ENCODE results near the gene EBF3. TPM values are rescaled to one million over a fixed set of nuclear protein-coding genes. Genes with fewer than 3 reads are reported as not detected.

Gene EBF3
- total RNA-seq, 1 experiment from 2014 or later = 56.2 TPM

GRCh38 chr10:129836253-129836652 is 127.8 kb downstream of the EBF3 start:
- no peak for TF ChIP-seq EZH2 (IDR thresholded peaks at IDR 0.05; ENCODE audit: borderline replicate concordance, low read depth, low read length, poor library complexity, severe bottlenecking)
- TF ChIP-seq, protein P1, sequence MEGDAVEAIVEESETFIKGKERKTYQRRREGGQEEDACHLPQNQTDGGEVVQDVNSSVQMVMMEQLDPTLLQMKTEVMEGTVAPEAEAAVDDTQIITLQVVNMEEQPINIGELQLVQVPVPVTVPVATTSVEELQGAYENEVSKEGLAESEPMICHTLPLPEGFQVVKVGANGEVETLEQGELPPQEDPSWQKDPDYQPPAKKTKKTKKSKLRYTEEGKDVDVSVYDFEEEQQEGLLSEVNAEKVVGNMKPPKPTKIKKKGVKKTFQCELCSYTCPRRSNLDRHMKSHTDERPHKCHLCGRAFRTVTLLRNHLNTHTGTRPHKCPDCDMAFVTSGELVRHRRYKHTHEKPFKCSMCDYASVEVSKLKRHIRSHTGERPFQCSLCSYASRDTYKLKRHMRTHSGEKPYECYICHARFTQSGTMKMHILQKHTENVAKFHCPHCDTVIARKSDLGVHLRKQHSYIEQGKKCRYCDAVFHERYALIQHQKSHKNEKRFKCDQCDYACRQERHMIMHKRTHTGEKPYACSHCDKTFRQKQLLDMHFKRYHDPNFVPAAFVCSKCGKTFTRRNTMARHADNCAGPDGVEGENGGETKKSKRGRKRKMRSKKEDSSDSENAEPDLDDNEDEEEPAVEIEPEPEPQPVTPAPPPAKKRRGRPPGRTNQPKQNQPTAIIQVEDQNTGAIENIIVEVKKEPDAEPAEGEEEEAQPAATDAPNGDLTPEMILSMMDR (conservative IDR thresholded peaks at IDR 0.05; ENCODE audit: low read depth, low read length) = no peak
- Histone ChIP-seq H3K4me3 (ENCODE audit: low read depth, low read length, poor library complexity, severe bottlenecking) (no peak overlapping the region), H3K9me3 (ENCODE audit: low read depth, low read length, poor library complexity, severe bottlenecking) (no peaks in the 10 kb centered on the region), H3K4me1 (ENCODE audit: insufficient read depth, low read length, poor library complexity, severe bottlenecking) (peaks cover 15% of the 10 kb centered on the region), H3K36me3 (ENCODE audit: insufficient read depth, low read length, poor library complexity, severe bottlenecking) (peaks cover 54% of the 10 kb centered on the region), H3K27ac (ENCODE audit: low read depth, low read length, poor library complexity, severe bottlenecking) (no peak overlapping the region), H3K27me3 (replicated peaks; ENCODE audit: insufficient read depth, low read depth, low read length, poor library complexity) (no peaks in the 10 kb centered on the region)
- DNase-seq (ENCODE audit: low spot score) = no peak
- ChIA-PET CTCF (no interaction called here), POLR2A (ENCODE audit: low non-redundant PET) (no interaction called here)
- intact Hi-C loops (cut with micrococcal nuclease; ENCODE audit: unreplicated experiment) = no loop called here
- no TSS peak for BruUV-seq (replicated peaks)

- Histone ChIP-seq H3K27me3 (replicated peaks; ENCODE audit: insufficient read depth, low read depth, low read length, poor library complexity) (no peaks in the 10 kb centered on the region), H3K9me3 (ENCODE audit: low read depth, low read length, poor library complexity, severe bottlenecking) (no peaks in the 10 kb centered on the region), H3K36me3 (ENCODE audit: insufficient read depth, low read length, poor library complexity, severe bottlenecking) (peaks cover 34% of the 10 kb centered on the region), H3K4me3 (ENCODE audit: low read depth, low read length, poor library complexity, severe bottlenecking) (no peak overlapping the region), H3K27ac (ENCODE audit: low read depth, low read length, poor library complexity, severe bottlenecking) (peak overlapping the region; percentile 28), H3K4me1 (ENCODE audit: insufficient read depth, low read length, poor library complexity, severe bottlenecking) (peaks cover 15% of the 10 kb centered on the region)
- peak; percentile 17 for DNase-seq (ENCODE audit: low spot score)
- no TSS peak for BruUV-seq (replicated peaks)
- CTCF ChIA-PET = no interaction called here
- POLR2A ChIA-PET (ENCODE audit: low non-redundant PET) = no interaction called here
- intact Hi-C loops (cut with micrococcal nuclease; ENCODE audit: unreplicated experiment) = no loop called here
- TF ChIP-seq, protein P1 (conservative IDR thresholded peaks at IDR 0.05; ENCODE audit: low read depth, low read length) = no peak
- no peak for TF ChIP-seq EZH2 (IDR thresholded peaks at IDR 0.05; ENCODE audit: borderline replicate concordance, low read depth, low read length, poor library complexity, severe bottlenecking)
These were observed 129.9 kb downstream of the EBF3 start for GRCh38 chr10:129833994-129834739.

- TF ChIP-seq, protein P1 (conservative IDR thresholded peaks at IDR 0.05; ENCODE audit: low read depth, low read length) = no peak
- no peak for TF ChIP-seq EZH2 (IDR thresholded peaks at IDR 0.05; ENCODE audit: borderline replicate concordance, low read depth, low read length, poor library complexity, severe bottlenecking)
- ChIA-PET POLR2A (ENCODE audit: low non-redundant PET) (no interaction called here), CTCF (no interaction called here)
- Histone ChIP-seq H3K36me3 (ENCODE audit: insufficient read depth, low read length, poor library complexity, severe bottlenecking) (peaks cover 27% of the 10 kb centered on the region), H3K4me3 (ENCODE audit: low read depth, low read length, poor library complexity, severe bottlenecking) (no peak overlapping the region), H3K9me3 (ENCODE audit: low read depth, low read length, poor library complexity, severe bottlenecking) (no peaks in the 10 kb centered on the region), H3K27ac (ENCODE audit: low read depth, low read length, poor library complexity, severe bottlenecking) (no peak overlapping the region), H3K27me3 (replicated peaks; ENCODE audit: insufficient read depth, low read depth, low read length, poor library complexity) (no peaks in the 10 kb centered on the region), H3K4me1 (ENCODE audit: insufficient read depth, low read length, poor library complexity, severe bottlenecking) (peaks cover 15% of the 10 kb centered on the region)
- DNase-seq (ENCODE audit: low spot score) = no peak
- BruUV-seq (replicated peaks) = no TSS peak
- intact Hi-C loops (cut with micrococcal nuclease; ENCODE audit: unreplicated experiment) = no loop called here
These were observed 130.6 kb downstream of the EBF3 start for GRCh38 chr10:129833468-129833950.

Data from A673 (cell line).